MM.1S (cell line): ENCODE results near the gene KDM6A.

Experiments
- DNase-seq: peaks from one replicate; pipeline ENCODE4 v3.0.0-alpha.2; 2015
- H2AFZ ChIP-seq: fragments of 300-600 bp; sonication (generic); 2 replicates; pipeline ENCODE4 v1.6.0; 2016; ENCODE audit warnings: antibody characterized with exemption, low read length
- H3F3A ChIP-seq: fragments of 300-600 bp; sonication (generic); 2 replicates; pipeline ENCODE4 v1.6.1; 2016; ENCODE audit warnings: mild to moderate bottlenecking, antibody characterized with exemption, low read length, moderate library complexity, mixed read lengths; ENCODE audit not compliant: insufficient read depth
- H3K27ac ChIP-seq: fragments of 300-600 bp; sonication (generic); 2 replicates; pipeline ENCODE4 v1.5.1; 2016; ENCODE audit warnings: mild to moderate bottlenecking, low read length
- H3K27me3 ChIP-seq: fragments of 300-600 bp; sonication (generic); replicated peaks from 2 replicates; pipeline ENCODE4 v1.6.0; 2016; ENCODE audit warnings: low read length; ENCODE audit not compliant: insufficient read depth
- H3K36me3 ChIP-seq: fragments of 300-600 bp; sonication (generic); replicated peaks from 2 replicates; pipeline ENCODE4 v1.6.1; 2016; ENCODE audit warnings: mild to moderate bottlenecking, low read length, mixed read lengths; ENCODE audit not compliant: insufficient read depth
- H3K4me1 ChIP-seq: fragments of 300-600 bp; sonication (generic); 2 replicates; pipeline ENCODE4 v1.6.1; 2016; ENCODE audit warnings: low read length, mixed read lengths
- H3K4me2 ChIP-seq: fragments of 300-600 bp; sonication (generic); 2 replicates; pipeline ENCODE4 v1.6.0; 2016; ENCODE audit warnings: low read depth, low read length
- H3K4me3 ChIP-seq: fragments of 300-600 bp; sonication (generic); 2 replicates; pipeline ENCODE4 v1.5.1; 2016; ENCODE audit warnings: low read length, mixed read lengths
- H3K79me2 ChIP-seq: fragments of 300-600 bp; sonication (generic); 2 replicates; pipeline ENCODE4 v1.6.1; 2016; ENCODE audit warnings: mixed run types, low read length, mixed read lengths
- H3K9ac ChIP-seq: fragments of 300-600 bp; sonication (generic); 2 replicates; pipeline ENCODE4 v1.6.1; 2016; ENCODE audit warnings: low read length, mixed read lengths
- H3K9me2 ChIP-seq: fragments of 300-600 bp; sonication (generic); replicated peaks from 2 replicates; pipeline ENCODE4 v1.6.1; 2016; ENCODE audit warnings: mild to moderate bottlenecking, low read length, mixed read lengths; ENCODE audit not compliant: insufficient read depth
- H3K9me3 ChIP-seq: fragments of 300-600 bp; sonication (generic); replicated peaks from 2 replicates; pipeline ENCODE4 v1.6.1; 2016; ENCODE audit warnings: mild to moderate bottlenecking, low read length, mixed read lengths; ENCODE audit not compliant: insufficient read depth
- H4K20me1 ChIP-seq: fragments of 300-600 bp; sonication (generic); 2 replicates; pipeline ENCODE4 v1.6.1; 2016; ENCODE audit warnings: mild to moderate bottlenecking, low read length, moderate library complexity, mixed read lengths; ENCODE audit not compliant: insufficient read depth
- CTCF ChIP-seq: fragments of 300-600 bp; sonication (generic); IDR thresholded peaks from 2 replicates; pipeline ENCODE4 v1.5.1; 2016; ENCODE audit warnings: antibody characterized with exemption, low read length, mixed read lengths
- EZH2 ChIP-seq: fragments of 300-600 bp; sonication (generic); optimal IDR thresholded peaks from 2 replicates; pipeline ENCODE3; 2017; ENCODE audit warnings: low read depth, mild to moderate bottlenecking, antibody characterized with exemption, low read length, mixed read lengths
- EZH2phosphoT487 ChIP-seq: fragments of 300-600 bp; sonication (generic); IDR thresholded peaks from 2 replicates; pipeline ENCODE4 v1.6.1; 2018; ENCODE audit warnings: antibody characterized with exemption, low read length

The KDM6A gene

GRCh38 chrX:45140812-45141211 lies 267.8 kb downstream of the KDM6A start:
- Histone ChIP-seq H3K27ac (no peak overlapping the region), H3K4me1 (no peaks in the 10 kb centered on the region), H3F3A (no peaks in the 10 kb centered on the region), H3K4me2 (no peak overlapping the region), H3K4me3 (no peak overlapping the region), H3K79me2 (no peaks in the 10 kb centered on the region), H3K36me3 (no peaks in the 10 kb centered on the region), H3K9ac (no peak overlapping the region), H3K9me2 (no peaks in the 10 kb centered on the region), H3K27me3 (no peaks in the 10 kb centered on the region), H4K20me1 (no peaks in the 10 kb centered on the region), H2AFZ (no peak overlapping the region), H3K9me3 (no peaks in the 10 kb centered on the region)
- DNase-seq: no peak
- TF ChIP-seq CTCF (no peak), EZH2phosphoT487 (no peak), EZH2 (no peak)

GRCh38 chrX:45142185-45142584 lies 269.2 kb downstream of the KDM6A start:
- Histone ChIP-seq H3F3A (no peaks in the 10 kb centered on the region), H2AFZ (no peak overlapping the region), H4K20me1 (no peaks in the 10 kb centered on the region), H3K27ac (no peak overlapping the region), H3K4me2 (no peak overlapping the region), H3K4me1 (no peaks in the 10 kb centered on the region), H3K4me3 (no peak overlapping the region), H3K27me3 (no peaks in the 10 kb centered on the region), H3K79me2 (no peaks in the 10 kb centered on the region), H3K9me3 (no peaks in the 10 kb centered on the region), H3K9ac (no peak overlapping the region), H3K36me3 (no peaks in the 10 kb centered on the region), H3K9me2 (no peaks in the 10 kb centered on the region)
- TF ChIP-seq EZH2phosphoT487: no peak
- TF ChIP-seq CTCF: no peak
- no peak for TF ChIP-seq EZH2
- DNase-seq: no peak

- Histone ChIP-seq H3K27ac (no peak overlapping the region), H3K27me3 (no peaks in the 10 kb centered on the region), H3K9ac (no peak overlapping the region), H3K4me3 (no peak overlapping the region), H3K36me3 (no peaks in the 10 kb centered on the region), H3K9me2 (no peaks in the 10 kb centered on the region), H3K4me1 (no peaks in the 10 kb centered on the region), H3K9me3 (no peaks in the 10 kb centered on the region), H3F3A (no peaks in the 10 kb centered on the region), H4K20me1 (no peaks in the 10 kb centered on the region), H3K79me2 (no peaks in the 10 kb centered on the region), H2AFZ (no peak overlapping the region), H3K4me2 (no peak overlapping the region)
- no peak for DNase-seq
- no peak for TF ChIP-seq EZH2phosphoT487
- TF ChIP-seq EZH2: no peak
- TF ChIP-seq CTCF: no peak
Measured at GRCh38 chrX:45143455-45143854, 270.5 kb downstream of the KDM6A start.
